Neuronal stem cell (in vitro differentiated cells): ENCODE data around the gene CFP.

Source experiments
- DNase-seq: peaks from one replicate; pipeline ENCODE4 v3.0.0-alpha.2; 2013; ENCODE audit warnings: low spot score
- H2AFZ ChIP-seq: one replicate; pipeline ENCODE4 v1.6.1; 2013; ENCODE audit warnings: mild to moderate bottlenecking, low read length, inconsistent platforms
- H2AK5ac ChIP-seq: 2 replicates; pipeline ENCODE4 v1.6.1; 2013; ENCODE audit warnings: low read depth, mild to moderate bottlenecking, inconsistent platforms, low read length, moderate library complexity, mixed read lengths
- H2BK120ac ChIP-seq: 2 replicates; pipeline ENCODE4 v1.6.1; 2013; ENCODE audit warnings: low read depth, mild to moderate bottlenecking, inconsistent platforms, low read length, moderate library complexity, mixed read lengths
- H2BK12ac ChIP-seq: one replicate; pipeline ENCODE4 v1.6.1; 2013; ENCODE audit warnings: low read length, inconsistent platforms
- H2BK15ac ChIP-seq: 2 replicates; pipeline ENCODE4 v1.6.1; 2013; ENCODE audit warnings: mild to moderate bottlenecking, low read length, inconsistent platforms, mixed read lengths
- H2BK5ac ChIP-seq: one replicate; pipeline ENCODE4 v1.6.1; 2013; ENCODE audit warnings: inconsistent platforms, mild to moderate bottlenecking, low read length, moderate library complexity
- H3K14ac ChIP-seq: one replicate; pipeline ENCODE4 v1.6.1; 2013; ENCODE audit warnings: low read length, inconsistent platforms
- H3K18ac ChIP-seq: 2 replicates; pipeline ENCODE4 v1.6.1; 2013; ENCODE audit warnings: low read length, inconsistent platforms
- H3K23ac ChIP-seq: 2 replicates; pipeline ENCODE4 v1.6.1; 2013; ENCODE audit warnings: low read depth, mild to moderate bottlenecking, mixed read lengths, low read length, inconsistent platforms; ENCODE audit not compliant: poor library complexity
- H3K27ac ChIP-seq: replicated peaks from 3 replicates; pipeline ENCODE4 v1.5.1; 2013; ENCODE audit warnings: low read length, inconsistent platforms
- H3K27me3 ChIP-seq, 3 experiments: 2 replicates each; pipeline ENCODE4 v1.6.1; 2013; ENCODE audit warnings: low read length in 3 of 3, mild to moderate bottlenecking in 2 of 3, inconsistent platforms in 1 of 3, low read depth in 1 of 3, mixed read lengths in 1 of 3, moderate library complexity in 1 of 3; ENCODE audit not compliant: control insufficient read depth in 3 of 3, insufficient read depth in 3 of 3
- H3K36me3 ChIP-seq, 2 donors: replicated peaks in 1 of 2; 2 replicates each; pipeline ENCODE4 v1.6.1; 2013; ENCODE audit warnings: low read length in 2 of 2; ENCODE audit not compliant: control insufficient read depth in 2 of 2, insufficient read depth in 2 of 2
- H3K4ac ChIP-seq: 2 replicates; pipeline ENCODE4 v1.6.1; 2013; ENCODE audit warnings: inconsistent platforms, mild to moderate bottlenecking, low read length, moderate library complexity
- H3K4me1 ChIP-seq, 2 donors: 1 replicate in 1 of 2; 2 replicates in 1 of 2; pipeline ENCODE4 v1.6.1; 2013; ENCODE audit warnings: low read length in 2 of 2, low read depth in 1 of 2; ENCODE audit not compliant: control insufficient read depth in 2 of 2, insufficient read depth in 1 of 2
- H3K4me2 ChIP-seq: one replicate; pipeline ENCODE4 v1.6.1; 2013; ENCODE audit warnings: mild to moderate bottlenecking, low read length, inconsistent platforms; ENCODE audit not compliant: insufficient read depth, poor library complexity, severe bottlenecking
- H3K4me3 ChIP-seq, 2 donors: 2 replicates each; pipeline ENCODE4 v1.5.1; 2013; ENCODE audit warnings: low read length in 2 of 2, mild to moderate bottlenecking in 2 of 2, inconsistent platforms in 1 of 2, moderate library complexity in 1 of 2
- H3K79me1 ChIP-seq: one replicate; pipeline ENCODE4 v1.6.1; 2013; ENCODE audit warnings: low read depth, mild to moderate bottlenecking, inconsistent platforms, low read length, moderate library complexity
- H3K9ac ChIP-seq: one replicate; pipeline ENCODE4 v1.6.1; 2013; ENCODE audit warnings: mild to moderate bottlenecking, low read depth, low read length, inconsistent platforms; ENCODE audit not compliant: poor library complexity
- H3K9me3 ChIP-seq, 2 donors: replicated peaks in 1 of 2; 2 replicates each; pipeline versions ENCODE3 to v1.6.1; 2013; ENCODE audit warnings: low read length in 2 of 2, mild to moderate bottlenecking in 2 of 2, inconsistent platforms in 1 of 2, low read depth in 1 of 2, mixed read lengths in 1 of 2, moderate library complexity in 1 of 2; ENCODE audit not compliant: control insufficient read depth in 2 of 2, insufficient read depth in 1 of 2
- H4K8ac ChIP-seq: one replicate; pipeline ENCODE4 v1.6.1; 2013; ENCODE audit warnings: low read depth, mild to moderate bottlenecking, inconsistent platforms, low read length, moderate library complexity
- H4K91ac ChIP-seq: one replicate; pipeline ENCODE4 v1.6.1; 2013; ENCODE audit warnings: low read length, low read depth, mild to moderate bottlenecking, inconsistent platforms; ENCODE audit not compliant: poor library complexity
- WGBS, 2 donors: extraction: QIAGEN DNeasy Blood & Tissue Kit; methylation state at CpG; one replicate each; pipeline ENCODE4 v1.1.7; 2013; ENCODE audit warnings: missing lambda C conversion rate in 2 of 2, mixed read lengths in 1 of 2; ENCODE audit not compliant: insufficient read length in 2 of 2, insufficient replicate concordance in 1 of 2; ENCODE audit errors: extremely low coverage in 2 of 2; 5-methylcytosine and 5-hydroxymethylcytosine counted together

Gene CFP

GRCh38 chrX:47650164-47651042 is 20.7 kb upstream of the CFP start, which contains the start of gene ELK1:
ELK1 (minus strand) TSS chrX:47650563; CDS start chrX:47641441, 9,122 bp downstream.
- Histone ChIP-seq H3K4me1 (peaks cover 2 to 6% of the 10 kb centered on the region in 2 donors), H3K9me3 (no peaks in the 10 kb centered on the region), H3K4me2 (peak within 1 kb of the TSS; percentile 54), H4K8ac (no peak within 1 kb of the TSS), H3K14ac (peak within 1 kb of the TSS; percentile 71), H2AK5ac (no peak within 1 kb of the TSS), H2BK12ac (no peak within 1 kb of the TSS), H2AFZ (peak within 1 kb of the TSS; percentile 89), H3K27me3 (peaks cover 0 to 3% (median 0%) of the 10 kb centered on the region in 3 experiments), H3K36me3 (peaks cover under 1 to 38% of the 10 kb centered on the region in 2 donors), H3K18ac (peak within 1 kb of the TSS; percentile 48), H4K91ac (no peak within 1 kb of the TSS), H2BK15ac (no peak within 1 kb of the TSS), H3K4ac (no peak within 1 kb of the TSS), H3K23ac (no peak within 1 kb of the TSS), H3K27ac (peak within 1 kb of the TSS; percentile 79), H3K4me3 (peak within 1 kb of the TSS; percentile 96 to 98), H2BK5ac (no peak within 1 kb of the TSS), H2BK120ac (no peak within 1 kb of the TSS), H3K9ac (peak within 1 kb of the TSS; percentile 93), H3K79me1 (peaks cover 3% of the 10 kb centered on the region)
- WGBS, 2 donors, result no CpG with 5 or more reads among the region's 65 CpGs
- DNase-seq, result peak; percentile 95

- whole genome bisulfite sequencing, 2 donors, result no CpG with 5 or more reads among the region's 11 CpGs
- Histone ChIP-seq H3K18ac (no peak overlapping the region), H2AK5ac (no peak overlapping the region), H3K27me3 (peaks cover 0 to 3% (median 0%) of the 10 kb centered on the region in 3 experiments), H3K36me3 (peaks cover 0 to 33% of the 10 kb centered on the region in 2 donors), H3K4ac (no peak overlapping the region), H2BK120ac (no peak overlapping the region), H2AFZ (no peak overlapping the region), H3K27ac (no peak overlapping the region), H2BK15ac (no peak overlapping the region), H2BK12ac (no peak overlapping the region), H3K9me3 (no peaks in the 10 kb centered on the region), H3K4me1 (peaks cover 2 to 6% of the 10 kb centered on the region in 2 donors), H4K8ac (no peak overlapping the region), H3K79me1 (peaks cover 3% of the 10 kb centered on the region), H4K91ac (no peak overlapping the region), H3K9ac (peak overlapping the region; percentile 60), H3K14ac (no peak overlapping the region), H3K4me2 (peak overlapping the region; percentile 43), H3K4me3 (peak overlapping the region; percentile 96 to 98), H3K23ac (no peak overlapping the region), H2BK5ac (no peak overlapping the region)
- no peak for DNase-seq
Measured at GRCh38 chrX:47649781-47650163, 20.0 kb upstream of the CFP start.

GRCh38 chrX:47649271-47649670 is 19.5 kb upstream of the CFP start:
- Histone ChIP-seq H3K4me2 (no peak overlapping the region), H2AK5ac (no peak overlapping the region), H3K79me1 (peaks cover 3% of the 10 kb centered on the region), H3K18ac (no peak overlapping the region), H3K4me3 (peak overlapping the region in 1 of 2 donors; percentile 96), H4K91ac (no peak overlapping the region), H3K4ac (no peak overlapping the region), H2BK120ac (no peak overlapping the region), H3K4me1 (peaks cover 2 to 6% of the 10 kb centered on the region in 2 donors), H2BK12ac (no peak overlapping the region), H3K9ac (no peak overlapping the region), H3K27me3 (peaks cover 0 to 3% (median 0%) of the 10 kb centered on the region in 3 experiments), H4K8ac (no peak overlapping the region), H2AFZ (no peak overlapping the region), H2BK5ac (no peak overlapping the region), H3K36me3 (peaks cover 0 to 31% of the 10 kb centered on the region in 2 donors), H2BK15ac (no peak overlapping the region), H3K9me3 (no peaks in the 10 kb centered on the region), H3K14ac (no peak overlapping the region), H3K27ac (no peak overlapping the region), H3K23ac (no peak overlapping the region)
- no peak for DNase-seq
- WGBS, 2 donors, result no CpG with 5 or more reads among the region's 8 CpGs

DNA sequence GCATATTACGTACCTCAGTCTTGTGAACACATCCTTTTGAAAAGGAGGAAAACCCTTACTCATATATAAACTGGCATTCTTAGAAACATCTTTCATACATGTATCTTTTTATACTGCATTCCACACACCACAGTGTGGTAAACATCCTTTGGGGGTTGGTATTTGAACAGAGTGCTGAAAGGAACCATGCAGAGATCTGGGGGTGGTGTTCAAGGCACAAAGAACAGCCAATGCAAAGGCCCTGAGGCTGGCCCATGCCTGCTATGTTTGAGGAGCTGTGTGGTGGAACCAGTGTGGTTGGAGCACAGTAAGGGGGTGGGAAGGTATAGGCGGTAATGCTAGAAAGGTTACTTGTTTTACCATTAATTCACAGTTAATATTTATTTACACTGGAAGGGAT is 18.6 kb upstream of the CFP start:
- Histone ChIP-seq H2AFZ (no peak overlapping the region), H3K79me1 (peaks cover 3% of the 10 kb centered on the region), H3K18ac (no peak overlapping the region), H3K9me3 (no peaks in the 10 kb centered on the region), H4K8ac (no peak overlapping the region), H2BK120ac (no peak overlapping the region), H3K4me2 (no peak overlapping the region), H3K27me3 (peaks cover 0 to under 1% (median 0%) of the 10 kb centered on the region in 3 experiments), H3K4ac (no peak overlapping the region), H3K27ac (no peak overlapping the region), H2BK5ac (no peak overlapping the region), H2BK15ac (no peak overlapping the region), H3K9ac (no peak overlapping the region), H3K14ac (no peak overlapping the region), H3K23ac (no peak overlapping the region), H2BK12ac (no peak overlapping the region), H2AK5ac (no peak overlapping the region), H4K91ac (no peak overlapping the region), H3K4me3 (no peak overlapping the region), H3K4me1 (peaks cover 2 to 6% of the 10 kb centered on the region in 2 donors), H3K36me3 (peaks cover 0 to 26% of the 10 kb centered on the region in 2 donors)
- no peak for DNase-seq
- no CpG with 5 or more reads among the region's 2 CpGs for WGBS, 2 donors
